Fibroblast of upper back skin (primary cell): ENCODE results near the gene ZEB2.

ENCODE experiments used
- DNase-seq: peaks from one replicate; pipeline ENCODE4 v3.0.0-alpha.2; 2013

Gene ZEB2

GRCh38 chr2:144512470-144512869 lies 7.4 kb downstream of the ZEB2 start:
- no peak for DNase-seq

GRCh38 chr2:144511937-144512336 lies 8.0 kb downstream of the ZEB2 start:
- no peak for DNase-seq

- DNase-seq: no peak
These were observed 8.6 kb downstream of the ZEB2 start for GRCh38 chr2:144511226-144511810.

GRCh38 chr2:144510294-144510991 lies 9.5 kb downstream of the ZEB2 start:
- peak; percentile 68 for DNase-seq

- DNase-seq: no peak
These were observed 10.1 kb downstream of the ZEB2 start for GRCh38 chr2:144509879-144510221.

- no peak for DNase-seq
These were observed 10.7 kb downstream of the ZEB2 start for GRCh38 chr2:144509001-144509878.

- no peak for DNase-seq
These were observed 11.6 kb downstream of the ZEB2 start for GRCh38 chr2:144508172-144508851.

- DNase-seq: no peak
These were observed 12.3 kb downstream of the ZEB2 start for GRCh38 chr2:144507441-144508171.

GRCh38 chr2:144505245-144505831 lies 14.6 kb downstream of the ZEB2 start:
- peak; percentile 53 for DNase-seq

GRCh38 chr2:144504218-144504641 lies 15.7 kb downstream of the ZEB2 start:
- no peak for DNase-seq

GRCh38 chr2:144503242-144503641 lies 16.7 kb downstream of the ZEB2 start:
- DNase-seq: no peak

GRCh38 chr2:144502369-144502768 lies 17.6 kb downstream of the ZEB2 start:
- no peak for DNase-seq

- no peak for DNase-seq
These were observed 18.3 kb downstream of the ZEB2 start for GRCh38 chr2:144501627-144502026.

GRCh38 chr2:144501118-144501517 lies 18.8 kb downstream of the ZEB2 start:
- DNase-seq: no peak

- DNase-seq: no peak
These were observed 19.4 kb downstream of the ZEB2 start for GRCh38 chr2:144500563-144500962.

- no peak for DNase-seq
These were observed 21.6 kb downstream of the ZEB2 start for GRCh38 chr2:144498277-144498676.

- no peak for DNase-seq
These were observed 22.8 kb downstream of the ZEB2 start for GRCh38 chr2:144496977-144497598.

GRCh38 chr2:144496092-144496976 lies 23.6 kb downstream of the ZEB2 start:
- DNase-seq: no peak

- DNase-seq: no peak
These were observed 24.5 kb downstream of the ZEB2 start for GRCh38 chr2:144495227-144496091.
